Measurements from ENCODE around the gene CALY.
A peak's percentile ranks its signal among the peaks of the same experiment; 100 is the strongest.
"Not testable (repeated sequence)": the region's sequence is repeated elsewhere in the genome, so short reads cannot be mapped to it uniquely, and the experiment has no call there.

CALY gene

GRCh38 chr10:133377818-133378250, 41.1 kb upstream of the CALY start:
- H3K27ac ChIP-seq (ENCODE audit: extremely low read depth, low read depth, low read length) = no peak overlapping the region; the same call in 1 of the 2 replicates
- no peak for TF ChIP-seq ZNF555 (tag by site-specific recombination; conservative IDR thresholded peaks at IDR 0.05)
- TF ChIP-seq ZNF16 (tag by site-specific recombination; IDR thresholded peaks at IDR 0.05; ENCODE audit: low read depth) = no peak
- no peak for TF ChIP-seq BCL11A (tag by site-specific recombination; IDR thresholded peaks at IDR 0.05; ENCODE audit: low read depth)
- 0 out of 2 replicates have a peak, but pooled peaks have one; percentile 41 for TF ChIP-seq KLF1 (tag by site-specific recombination; IDR thresholded peaks at IDR 0.05)
- ChIA-PET CTCF (interaction anchor here (1.3 kb wide), 1 partner anchor 48 kb away, joined by 6 read pairs; no protein-coding TSS in a partner anchor), POLR2A (interaction anchor here (1.0 to 1.4 kb wide), 3 partner anchors 9 to 16 kb away, joined by 3 to 5 read pairs (median 3); no protein-coding TSS in a partner anchor)
- peaks cover 9% of the 10 kb centered on the region for H3K4me1 ChIP-seq (ENCODE audit: control insufficient read depth, insufficient read depth, low read length)
- no peaks in the 10 kb centered on the region for H3K9me3 ChIP-seq (ENCODE audit: control insufficient read depth, insufficient read depth, low read depth, low read length)
- no peaks in the 10 kb centered on the region for H3K36me3 ChIP-seq (ENCODE audit: control insufficient read depth in 2 of 2, insufficient read depth in 1 of 2, low read length in 2 of 2)
- H3K4me3 ChIP-seq (ENCODE audit: low read depth, low read length) = peak overlapping the region; percentile 50

- POLR2A ChIA-PET = interaction anchor here (1.4 kb wide), 1 partner anchor 11 kb away, joined by 3 read pairs; no protein-coding TSS in a partner anchor
- CTCF ChIA-PET = interaction anchor here (0.7 to 1.3 kb wide), 4 partner anchors 10 to 48 kb away, joined by 3 to 6 read pairs (median 5); no protein-coding TSS in a partner anchor
- no peak overlapping the region for H3K4me3 ChIP-seq (ENCODE audit: low read depth, low read length)
- no peaks in the 10 kb centered on the region for H3K9me3 ChIP-seq (ENCODE audit: control insufficient read depth, insufficient read depth, low read depth, low read length)
- no peak overlapping the region for H3K27ac ChIP-seq (ENCODE audit: extremely low read depth, low read depth, low read length)
- no peak for TF ChIP-seq ZBTB48 (tag by site-specific recombination; IDR thresholded peaks at IDR 0.05)
- peaks cover 9% of the 10 kb centered on the region for H3K4me1 ChIP-seq (ENCODE audit: control insufficient read depth, insufficient read depth, low read length)
- H3K36me3 ChIP-seq (ENCODE audit: control insufficient read depth in 2 of 2, insufficient read depth in 1 of 2, low read length in 2 of 2) = no peaks in the 10 kb centered on the region
Observed at GRCh38 chr10:133377025-133377817, 40.5 kb upstream of the CALY start.

- H3K27ac ChIP-seq (ENCODE audit: extremely low read depth, low read depth, low read length); H3K4me1 ChIP-seq (ENCODE audit: control insufficient read depth, insufficient read depth, low read length); H3K36me3 ChIP-seq (ENCODE audit: control insufficient read depth in 2 of 2, insufficient read depth in 1 of 2, low read length in 2 of 2); POLR2A ChIA-PET; H3K9me3 ChIP-seq (ENCODE audit: control insufficient read depth, insufficient read depth, low read depth, low read length); H3K4me3 ChIP-seq (ENCODE audit: low read depth, low read length): not testable (repeated sequence)
- TF ChIP-seq ZNF121 (tag by site-specific recombination; IDR thresholded peaks at IDR 0.05) = peak; percentile 96
- CTCF ChIA-PET = interaction anchor here (0.7 to 0.8 kb wide), 3 partner anchors 9 to 47 kb away, joined by 3 to 6 read pairs (median 4); no protein-coding TSS in a partner anchor
Observed at GRCh38 chr10:133376183-133376582, 39.5 kb upstream of the CALY start.

- Histone ChIP-seq H3K27ac (ENCODE audit: extremely low read depth, low read depth, low read length) (no peak overlapping the region), H3K4me3 (ENCODE audit: low read depth, low read length) (no peak overlapping the region), H3K36me3 (ENCODE audit: control insufficient read depth in 2 of 2, insufficient read depth in 1 of 2, low read length in 2 of 2) (peaks cover 0 to 9% of the 10 kb centered on the region in 2 experiments; a peak in 1 of 3 replicates), H3K9me3 (ENCODE audit: control insufficient read depth, insufficient read depth, low read depth, low read length) (no peaks in the 10 kb centered on the region), H3K4me1 (ENCODE audit: control insufficient read depth, insufficient read depth, low read length) (peaks cover 9% of the 10 kb centered on the region)
- CTCF ChIA-PET = interaction anchor here (0.6 kb wide), 1 partner anchor 68 kb away, joined by 4 read pairs; no protein-coding TSS in a partner anchor
- POLR2A ChIA-PET = no interaction called here
- TF ChIP-seq ZBTB6 (tag by site-specific recombination; IDR thresholded peaks at IDR 0.05) (no peak), GLI2 (tag by site-specific recombination; IDR thresholded peaks at IDR 0.05; ENCODE audit: borderline replicate concordance, low read depth) (no peak), ZNF624 (tag by site-specific recombination; IDR thresholded peaks at IDR 0.05) (no peak), ZNF10 (tag by site-specific recombination; IDR thresholded peaks at IDR 0.05) (0 out of 2 replicates have a peak, but pooled peaks have one; percentile 21), ZNF76 (tag by site-specific recombination; IDR thresholded peaks at IDR 0.05; ENCODE audit: borderline replicate concordance, low read depth) (peak; percentile 49; the same call in 1 of the 2 replicates), ZNF623 (tag by site-specific recombination; IDR thresholded peaks at IDR 0.05) (no peak), ZFP69B (tag by site-specific recombination; IDR thresholded peaks at IDR 0.05) (no peak; the same call in 1 of the 2 replicates), ZBTB49 (tag by site-specific recombination; IDR thresholded peaks at IDR 0.05; ENCODE audit: low read depth) (no peak), BCL11B (tag by site-specific recombination; IDR thresholded peaks at IDR 0.05; ENCODE audit: low read depth) (no peak), REST (tag by site-specific recombination; IDR thresholded peaks at IDR 0.05) (no peak), SCRT2 (tag by site-specific recombination; IDR thresholded peaks at IDR 0.05) (no peak), PRDM1 (tag by site-specific recombination; IDR thresholded peaks at IDR 0.05) (no peak)
Observed at GRCh38 chr10:133375357-133376115, 38.8 kb upstream of the CALY start.
